Peyer's patch (tissue), 4 donors: ENCODE measurements around the gene CALN1.

Source experiments
- CTCF ChIP-seq, 6 experiments: fragments of 450-650 bp in 4 of 6; fragments of 200-600 bp in 2 of 6; sonication (generic) in 1 of 6; IDR thresholded peaks; one replicate each; pipeline ENCODE4 v1.5.1; 2017 to 2019; ENCODE audit warnings: antibody characterized with exemption in 6 of 6, mild to moderate bottlenecking in 3 of 6, moderate library complexity in 1 of 6
- POLR2A ChIP-seq, 2 donors: fragments of 450-650 bp; IDR thresholded peaks; one replicate each; pipeline ENCODE4 v1.5.1; 2017; ENCODE audit warnings: antibody characterized with exemption in 2 of 2, mild to moderate bottlenecking in 2 of 2, moderate library complexity in 2 of 2

- TF ChIP-seq POLR2A (IDR thresholded peaks at IDR 0.05) (no peak), CTCF (IDR thresholded peaks at IDR 0.05) (no peak)
These were observed 577.1 kb downstream of the CALN1 start for GRCh38 chr7:71835056-71835455.
